Measurements from ENCODE around the gene ORAI2. TPM values are rescaled to one million over a fixed set of nuclear protein-coding genes. Genes with fewer than 3 reads are reported as not detected.

The ORAI2 gene
- total and polyA plus RNA-seq, 2 of the 13 experiments (the other 11 are each of a cell fraction or from before 2014, with no cell fraction given): 3.0 to 6.0 TPM

- TF ChIP-seq BATF2 (CRISPR knock-in tag; IDR thresholded peaks at IDR 0.05): no peak; the same call in 1 of the 2 replicates
- TF ChIP-seq REST (IDR thresholded peaks at IDR 0.05; ENCODE audit: borderline replicate concordance in 1 of 2, low read depth in 1 of 2, low read length in 2 of 2): no peak
- TF ChIP-seq TCF7 (IDR thresholded peaks at IDR 0.05; ENCODE audit: low read depth): no peak
- no peak for TF ChIP-seq ZNF512B (CRISPR knock-in tag; IDR thresholded peaks at IDR 0.05; ENCODE audit: borderline replicate concordance)
- TF ChIP-seq ZNF784 (CRISPR knock-in tag; IDR thresholded peaks at IDR 0.05; ENCODE audit: borderline replicate concordance): no peak
- no peak for TF ChIP-seq HINFP (CRISPR knock-in tag; IDR thresholded peaks at IDR 0.05; ENCODE audit: low read depth)
- TF ChIP-seq ZNF713 (CRISPR knock-in tag; IDR thresholded peaks at IDR 0.05): no peak
- no peak for TF ChIP-seq ZNF530 (CRISPR knock-in tag; IDR thresholded peaks at IDR 0.05; ENCODE audit: low read depth)
- TF ChIP-seq ZNF143 (CRISPR knock-in tag; IDR thresholded peaks at IDR 0.05): no peak
- TF ChIP-seq PATZ1 (CRISPR knock-in tag; IDR thresholded peaks at IDR 0.05): peak; percentile 65
- TF ChIP-seq RBAK (CRISPR knock-in tag; IDR thresholded peaks at IDR 0.05): no peak
- TF ChIP-seq PHF20 (CRISPR knock-in tag; IDR thresholded peaks at IDR 0.05): no peak
- TF ChIP-seq GABPB1 (CRISPR knock-in tag; IDR thresholded peaks at IDR 0.05): peak; percentile 46; the same call in 1 of the 2 replicates
- TF ChIP-seq SETDB1 (CRISPR knock-in tag; IDR thresholded peaks at IDR 0.05; ENCODE audit: borderline replicate concordance): no peak
- 0 out of 2 replicates have a peak, but pooled peaks have one; percentile 31 for TF ChIP-seq THAP8 (CRISPR knock-in tag; IDR thresholded peaks at IDR 0.05; ENCODE audit: borderline replicate concordance)
Observed at GRCh38 chr7:102433219-102434038, at the start of gene ORAI2 (continued).

All from HepG2 (cell line).